Caco-2 (cell line): ENCODE measurements around the gene INHBC. TPM values are rescaled to one million over a fixed set of nuclear protein-coding genes. Genes with fewer than 3 reads are reported as not detected.

Experiments
- BruUV-seq: library from RNA; stranded (reverse); fragments of 400-500 nt; replicated peaks from 2 replicates; lab custom pipeline; 2021; lab: Mats Ljungman, UMichigan
- CTCF ChIA-PET: fragments of 300-600 bp; sonication (Branson Sonifier 250); formaldehyde crosslinking; loops from one replicate; lab custom pipeline; 2022; ENCODE audit warnings: antibody characterized with exemption; lab: Charles Lee
- POLR2A ChIA-PET: fragments of 300-600 bp; sonication (Branson Sonifier 250); formaldehyde crosslinking; loops from one replicate; lab custom pipeline; 2022; ENCODE audit warnings: antibody characterized with exemption; lab: Charles Lee
- DNase-seq, 2 experiments: peaks; one replicate each; pipeline versions ENCODE4 v3.0.0 to v3.0.0-alpha.2; 2020 to 2022
- H3K27me3 ChIP-seq: replicated peaks from 2 replicates; pipeline ENCODE4 v1.6.0; 2011; ENCODE audit warnings: low read length; ENCODE audit not compliant: control insufficient read depth, insufficient read depth
- H3K36me3 ChIP-seq: 2 replicates; pipeline ENCODE4 v1.5.1; 2011; ENCODE audit warnings: low read length; ENCODE audit not compliant: control insufficient read depth, insufficient read depth
- H3K4me1 ChIP-seq: fragments of 250-450 bp; sonication (Bioruptor Pico); 2 replicates; pipeline ENCODE4 v1.5.1; 2020; ENCODE audit warnings: mild to moderate bottlenecking
- H3K4me3 ChIP-seq: 2 replicates; pipeline ENCODE4 v1.5.1; 2011; ENCODE audit warnings: low read depth, mild to moderate bottlenecking, control low read depth, low read length
- H3K9me3 ChIP-seq: fragments of 250-450 bp; sonication (Bioruptor Pico); 2 replicates; pipeline ENCODE4 v1.5.1; 2020; ENCODE audit warnings: mild to moderate bottlenecking, moderate library complexity
- H3K27ac Mint-ChIP-seq: one replicate; pipeline ENCODE4 v1.8.0; 2022; ENCODE audit warnings: mixed read lengths; ENCODE audit not compliant: unreplicated experiment
- H3K27me3 Mint-ChIP-seq: one replicate; pipeline ENCODE4 v1.8.0; 2022; ENCODE audit warnings: mixed read lengths; ENCODE audit not compliant: insufficient read depth, unreplicated experiment
- H3K36me3 Mint-ChIP-seq: one replicate; pipeline ENCODE4 v1.8.0; 2022; ENCODE audit warnings: mild to moderate bottlenecking, mixed read lengths; ENCODE audit not compliant: insufficient read depth, unreplicated experiment
- H3K4me1 Mint-ChIP-seq: one replicate; pipeline ENCODE4 v1.8.0; 2022; ENCODE audit warnings: low read depth, mixed read lengths; ENCODE audit not compliant: unreplicated experiment
- H3K4me3 Mint-ChIP-seq: one replicate; pipeline ENCODE4 v1.8.0; 2022; ENCODE audit warnings: mild to moderate bottlenecking, moderate library complexity, mixed read lengths; ENCODE audit not compliant: unreplicated experiment
- H3K9me3 Mint-ChIP-seq: one replicate; pipeline ENCODE4 v1.8.0; 2022; ENCODE audit warnings: mixed read lengths; ENCODE audit not compliant: unreplicated experiment
- intact Hi-C: fragments of 100-400 bp; cut with micrococcal nuclease; formaldehyde crosslinking; loops from one replicate; pipeline ENCODE4 v1.10.0; 2022; ENCODE audit not compliant: unreplicated experiment
- total RNA-seq: library from RNA; stranded (reverse); gene quantifications from 2 replicates; pipeline ENCODE4 v1.2.3, GENCODE V29; 2022
- TF ChIP-seq, protein P1 (sequence below), 2 experiments: fragments of 200-600 bp in 1 of 2; IDR thresholded peaks; 1 replicate in 1 of 2; 2 replicates in 1 of 2; pipeline versions ENCODE4 v1.5.1 to v1.8.0; 2011 to 2022; ENCODE audit warnings: antibody characterized with exemption in 1 of 2, control low read depth in 1 of 2, inconsistent platforms in 1 of 2, low read depth in 1 of 2, low read length in 1 of 2, mild to moderate bottlenecking in 1 of 2, moderate library complexity in 1 of 2; ENCODE audit not compliant: insufficient read depth in 1 of 2, severe bottlenecking in 1 of 2, unreplicated experiment in 1 of 2

The INHBC gene
- total RNA-seq, 1 experiment from 2014 or later = not detected

DNA sequence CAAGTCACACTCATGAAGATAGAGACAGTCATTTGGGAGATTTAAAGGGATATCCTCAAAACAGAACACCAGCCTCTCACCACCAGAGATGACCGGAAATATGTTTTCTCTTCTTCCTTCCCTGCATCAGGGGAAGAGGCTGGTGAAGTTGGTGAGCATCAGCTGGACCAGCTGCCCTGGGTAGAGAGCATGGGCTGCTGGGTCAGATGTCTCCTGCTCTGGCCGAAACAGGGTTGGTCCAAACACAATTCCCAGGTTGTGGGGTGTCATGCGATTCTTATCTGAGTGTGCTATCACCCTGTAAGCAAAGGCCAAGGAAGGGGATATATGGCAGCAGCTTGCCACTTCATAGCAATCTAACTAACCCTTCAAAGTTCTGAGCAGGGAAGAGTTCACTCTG is 37.8 kb downstream of the INHBC start:
- no peaks in the 10 kb centered on the region for H3K9me3 Mint-ChIP-seq
- TF ChIP-seq, protein P1, sequence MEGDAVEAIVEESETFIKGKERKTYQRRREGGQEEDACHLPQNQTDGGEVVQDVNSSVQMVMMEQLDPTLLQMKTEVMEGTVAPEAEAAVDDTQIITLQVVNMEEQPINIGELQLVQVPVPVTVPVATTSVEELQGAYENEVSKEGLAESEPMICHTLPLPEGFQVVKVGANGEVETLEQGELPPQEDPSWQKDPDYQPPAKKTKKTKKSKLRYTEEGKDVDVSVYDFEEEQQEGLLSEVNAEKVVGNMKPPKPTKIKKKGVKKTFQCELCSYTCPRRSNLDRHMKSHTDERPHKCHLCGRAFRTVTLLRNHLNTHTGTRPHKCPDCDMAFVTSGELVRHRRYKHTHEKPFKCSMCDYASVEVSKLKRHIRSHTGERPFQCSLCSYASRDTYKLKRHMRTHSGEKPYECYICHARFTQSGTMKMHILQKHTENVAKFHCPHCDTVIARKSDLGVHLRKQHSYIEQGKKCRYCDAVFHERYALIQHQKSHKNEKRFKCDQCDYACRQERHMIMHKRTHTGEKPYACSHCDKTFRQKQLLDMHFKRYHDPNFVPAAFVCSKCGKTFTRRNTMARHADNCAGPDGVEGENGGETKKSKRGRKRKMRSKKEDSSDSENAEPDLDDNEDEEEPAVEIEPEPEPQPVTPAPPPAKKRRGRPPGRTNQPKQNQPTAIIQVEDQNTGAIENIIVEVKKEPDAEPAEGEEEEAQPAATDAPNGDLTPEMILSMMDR (IDR thresholded peaks at IDR 0.05; ENCODE audit: insufficient read depth in 1 of 2, low read depth in 1 of 2, low read length in 1 of 2, severe bottlenecking in 1 of 2, unreplicated experiment in 1 of 2) = no peak
- CTCF ChIA-PET = no interaction called here
- intact Hi-C loops = no loop called here
- H3K27me3 ChIP-seq = no peaks in the 10 kb centered on the region; the same call in 1 of the 2 replicates
- no peak for DNase-seq
- no peaks in the 10 kb centered on the region for H3K36me3 ChIP-seq
- no peaks in the 10 kb centered on the region for H3K4me1 ChIP-seq
- H3K4me3 Mint-ChIP-seq = no peak overlapping the region
- no peaks in the 10 kb centered on the region for H3K4me1 Mint-ChIP-seq
- H3K27ac Mint-ChIP-seq = no peak overlapping the region
- H3K36me3 Mint-ChIP-seq = no peaks in the 10 kb centered on the region
- H3K9me3 ChIP-seq = no peaks in the 10 kb centered on the region
- H3K27me3 Mint-ChIP-seq = peaks cover 12% of the 10 kb centered on the region
- BruUV-seq = no TSS peak
- POLR2A ChIA-PET = no interaction called here
- H3K4me3 ChIP-seq = no peak overlapping the region

DNA sequence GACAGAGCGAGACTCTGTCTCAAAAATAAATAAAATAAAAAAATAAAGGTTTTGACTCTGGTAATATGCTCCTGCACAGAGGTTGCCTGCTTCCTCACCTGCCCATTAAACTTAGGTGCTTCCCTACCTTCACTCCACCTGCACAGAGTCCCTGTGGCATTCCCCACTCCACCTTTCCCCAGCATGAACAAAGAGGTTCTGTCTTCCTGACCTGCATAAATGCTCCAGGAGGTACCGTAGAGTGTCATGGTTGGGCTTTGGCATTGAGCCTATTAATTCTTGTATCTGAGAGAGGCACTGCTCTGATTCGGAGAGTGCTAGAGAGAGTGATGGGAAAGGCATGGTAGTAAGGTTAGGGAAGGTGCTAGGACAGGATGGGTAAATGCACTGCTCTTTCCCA is 38.8 kb downstream of the INHBC start:
- intact Hi-C loops = no loop called here
- Mint-ChIP-seq H3K9me3 (no peaks in the 10 kb centered on the region), H3K27me3 (peaks cover 4% of the 10 kb centered on the region), H3K27ac (no peak overlapping the region), H3K4me3 (no peak overlapping the region), H3K36me3 (no peaks in the 10 kb centered on the region), H3K4me1 (no peaks in the 10 kb centered on the region)
- Histone ChIP-seq H3K4me3 (no peak overlapping the region), H3K27me3 (no peaks in the 10 kb centered on the region), H3K4me1 (no peaks in the 10 kb centered on the region), H3K9me3 (no peaks in the 10 kb centered on the region), H3K36me3 (no peaks in the 10 kb centered on the region)
- no TSS peak for BruUV-seq
- TF ChIP-seq, protein P1 (IDR thresholded peaks at IDR 0.05; ENCODE audit: insufficient read depth in 1 of 2, low read depth in 1 of 2, low read length in 1 of 2, severe bottlenecking in 1 of 2, unreplicated experiment in 1 of 2) = no peak
- no peak for DNase-seq
- CTCF ChIA-PET = no interaction called here
- POLR2A ChIA-PET = no interaction called here

DNA sequence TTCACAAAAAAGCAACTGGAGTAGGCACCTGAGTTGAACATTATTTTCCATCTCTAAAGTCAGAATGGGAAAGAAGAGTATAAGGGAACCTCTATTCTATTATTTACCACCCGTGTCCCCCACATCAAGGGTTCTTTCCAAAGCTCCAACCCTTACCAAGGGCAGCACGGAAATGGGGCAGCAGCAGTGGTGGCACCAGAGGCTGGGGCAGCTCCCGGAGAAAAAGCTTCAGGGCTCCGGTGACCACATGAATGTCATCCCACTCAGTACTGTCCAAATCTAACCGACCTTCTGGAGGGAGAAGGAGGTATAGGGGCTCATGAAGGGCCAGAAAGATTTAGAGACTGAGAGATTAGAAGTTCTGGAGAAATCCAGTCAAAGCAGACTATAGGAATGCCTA is 39.3 kb downstream of the INHBC start:
- no peak overlapping the region for H3K27ac Mint-ChIP-seq
- no TSS peak for BruUV-seq
- Histone ChIP-seq H3K36me3 (no peaks in the 10 kb centered on the region), H3K27me3 (no peaks in the 10 kb centered on the region), H3K4me3 (no peak overlapping the region), H3K9me3 (no peaks in the 10 kb centered on the region), H3K4me1 (no peaks in the 10 kb centered on the region)
- POLR2A ChIA-PET = no interaction called here
- no peaks in the 10 kb centered on the region for H3K36me3 Mint-ChIP-seq
- no peaks in the 10 kb centered on the region for H3K4me1 Mint-ChIP-seq
- TF ChIP-seq, protein P1 (IDR thresholded peaks at IDR 0.05; ENCODE audit: insufficient read depth in 1 of 2, low read depth in 1 of 2, low read length in 1 of 2, severe bottlenecking in 1 of 2, unreplicated experiment in 1 of 2) = no peak
- H3K9me3 Mint-ChIP-seq = no peaks in the 10 kb centered on the region
- no peak for DNase-seq
- no peak overlapping the region for H3K4me3 Mint-ChIP-seq
- intact Hi-C loops = no loop called here
- H3K27me3 Mint-ChIP-seq = peaks cover 4% of the 10 kb centered on the region
- CTCF ChIA-PET = interaction anchor here (0.8 kb wide), 1 partner anchor 15 kb away, joined by 5 read pairs; no protein-coding TSS in a partner anchor
